ENCODE data around the gene STON1. TPM values are rescaled to one million over a fixed set of nuclear protein-coding genes. Genes with fewer than 3 reads are reported as not detected.

STON1 gene
- total RNA-seq, 2 experiments from 2014 or later: 0.74 to 0.95 TPM

- Mint-ChIP-seq H3K4me1 (ENCODE audit: low read depth) (peaks cover 3% of the 10 kb centered on the region), H3K36me3 (ENCODE audit: low read depth) (no peaks in the 10 kb centered on the region), H3K9me3 (no peaks in the 10 kb centered on the region), H3K27me3 (peaks cover 3% of the 10 kb centered on the region), H3K27ac (no peak overlapping the region), H3K4me3 (no peak overlapping the region)
- intact Hi-C loops (cut with micrococcal nuclease): no loop called here
- TF ChIP-seq, protein P1, sequence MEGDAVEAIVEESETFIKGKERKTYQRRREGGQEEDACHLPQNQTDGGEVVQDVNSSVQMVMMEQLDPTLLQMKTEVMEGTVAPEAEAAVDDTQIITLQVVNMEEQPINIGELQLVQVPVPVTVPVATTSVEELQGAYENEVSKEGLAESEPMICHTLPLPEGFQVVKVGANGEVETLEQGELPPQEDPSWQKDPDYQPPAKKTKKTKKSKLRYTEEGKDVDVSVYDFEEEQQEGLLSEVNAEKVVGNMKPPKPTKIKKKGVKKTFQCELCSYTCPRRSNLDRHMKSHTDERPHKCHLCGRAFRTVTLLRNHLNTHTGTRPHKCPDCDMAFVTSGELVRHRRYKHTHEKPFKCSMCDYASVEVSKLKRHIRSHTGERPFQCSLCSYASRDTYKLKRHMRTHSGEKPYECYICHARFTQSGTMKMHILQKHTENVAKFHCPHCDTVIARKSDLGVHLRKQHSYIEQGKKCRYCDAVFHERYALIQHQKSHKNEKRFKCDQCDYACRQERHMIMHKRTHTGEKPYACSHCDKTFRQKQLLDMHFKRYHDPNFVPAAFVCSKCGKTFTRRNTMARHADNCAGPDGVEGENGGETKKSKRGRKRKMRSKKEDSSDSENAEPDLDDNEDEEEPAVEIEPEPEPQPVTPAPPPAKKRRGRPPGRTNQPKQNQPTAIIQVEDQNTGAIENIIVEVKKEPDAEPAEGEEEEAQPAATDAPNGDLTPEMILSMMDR (IDR thresholded peaks at IDR 0.05): no peak
- ATAC-seq (no peak), DNase-seq (no peak)
- POLR2A ChIA-PET: no interaction called here
- CTCF ChIA-PET: interaction anchor here (1.3 kb wide), 1 partner anchor 18 kb away, joined by 3 read pairs; no protein-coding TSS in a partner anchor
These were observed 39.5 kb downstream of the STON1 start for GRCh38 chr2:48569433-48569832.

DNA sequence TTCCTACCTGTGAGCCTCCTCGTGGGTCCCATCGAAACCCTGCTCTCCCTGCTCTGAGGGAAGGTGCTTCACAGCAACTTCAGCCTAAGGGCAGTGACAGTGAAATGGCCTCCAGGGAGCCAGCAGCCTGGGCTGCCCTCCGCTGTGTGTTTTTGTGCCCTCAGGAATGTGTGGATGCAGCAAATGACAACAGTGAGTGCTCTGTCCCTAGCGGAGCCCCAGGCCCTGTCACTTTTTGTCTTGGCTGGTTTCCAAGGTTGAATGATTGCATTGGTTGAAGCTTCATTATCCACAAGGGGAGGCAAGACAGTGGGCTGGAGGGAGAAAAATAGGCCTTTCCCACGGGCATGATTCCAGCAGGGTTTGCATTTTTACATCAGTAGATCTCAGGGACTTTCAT lies 42.9 kb downstream of the STON1 start:
- TF ChIP-seq, protein P1 (IDR thresholded peaks at IDR 0.05): no peak
- Mint-ChIP-seq H3K27ac (no peak overlapping the region), H3K4me3 (no peak overlapping the region), H3K27me3 (no peaks in the 10 kb centered on the region), H3K9me3 (no peaks in the 10 kb centered on the region), H3K36me3 (ENCODE audit: low read depth) (no peaks in the 10 kb centered on the region), H3K4me1 (ENCODE audit: low read depth) (peaks cover 9% of the 10 kb centered on the region)
- ChIA-PET CTCF (no interaction called here), POLR2A (interaction anchor here (0.9 kb wide), 1 partner anchor 42 kb away, joined by 3 read pairs; no protein-coding TSS in a partner anchor)
- ATAC-seq (no peak), DNase-seq (no peak)
- intact Hi-C loops (cut with micrococcal nuclease): no loop called here

DNA sequence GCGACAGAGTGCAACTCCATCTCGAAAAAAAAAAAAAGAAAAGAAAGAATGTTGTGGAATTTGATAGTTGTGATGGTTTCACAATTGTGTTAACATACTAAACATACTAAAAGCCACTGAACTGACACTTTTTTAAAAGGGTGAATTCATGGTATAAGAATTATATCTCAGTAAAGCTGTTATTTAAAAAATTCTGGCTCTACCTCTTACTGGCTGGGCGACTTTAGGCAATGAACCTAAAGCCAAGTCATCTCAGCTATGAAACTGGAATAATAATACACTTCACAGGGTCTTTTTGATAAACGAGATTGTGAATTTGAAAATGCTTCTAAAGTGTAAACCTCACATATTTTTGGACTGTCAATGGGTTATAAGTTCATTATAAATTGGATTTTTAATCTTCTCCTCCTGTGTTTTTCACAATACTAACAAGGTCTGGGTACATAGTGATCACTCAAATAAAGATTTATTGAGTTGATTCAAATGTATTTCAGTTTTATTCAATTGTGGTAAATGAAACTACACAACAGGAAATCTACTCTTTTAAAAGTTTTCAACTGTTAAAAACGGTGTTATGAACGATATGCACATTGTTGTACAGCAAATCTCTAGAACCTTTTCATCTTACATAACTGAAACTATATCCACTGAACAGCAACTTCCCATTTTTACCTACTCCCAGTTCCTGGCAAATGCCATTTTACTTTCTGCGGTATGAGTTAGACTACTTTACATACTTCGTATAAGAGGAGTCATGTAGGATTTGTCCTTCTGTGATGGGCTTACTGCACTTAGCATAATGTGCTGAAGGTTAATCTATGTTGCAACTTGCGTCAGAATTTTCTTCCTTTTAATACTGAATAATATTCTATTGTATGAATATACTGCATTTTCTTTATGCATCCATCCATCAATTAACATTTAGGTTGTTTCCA lies 44.7 kb downstream of the STON1 start:
- DNase-seq: no peak
- Mint-ChIP-seq H3K9me3 (no peaks in the 10 kb centered on the region), H3K4me3 (no peak overlapping the region), H3K27ac (no peak overlapping the region), H3K27me3 (no peaks in the 10 kb centered on the region), H3K36me3 (ENCODE audit: low read depth) (no peaks in the 10 kb centered on the region), H3K4me1 (ENCODE audit: low read depth) (peaks cover 6% of the 10 kb centered on the region)
- CTCF ChIA-PET: no interaction called here
- intact Hi-C loops (cut with micrococcal nuclease): no loop called here
- ATAC-seq: no peak
- TF ChIP-seq, protein P1 (IDR thresholded peaks at IDR 0.05): no peak
- POLR2A ChIA-PET: no interaction called here

DNA sequence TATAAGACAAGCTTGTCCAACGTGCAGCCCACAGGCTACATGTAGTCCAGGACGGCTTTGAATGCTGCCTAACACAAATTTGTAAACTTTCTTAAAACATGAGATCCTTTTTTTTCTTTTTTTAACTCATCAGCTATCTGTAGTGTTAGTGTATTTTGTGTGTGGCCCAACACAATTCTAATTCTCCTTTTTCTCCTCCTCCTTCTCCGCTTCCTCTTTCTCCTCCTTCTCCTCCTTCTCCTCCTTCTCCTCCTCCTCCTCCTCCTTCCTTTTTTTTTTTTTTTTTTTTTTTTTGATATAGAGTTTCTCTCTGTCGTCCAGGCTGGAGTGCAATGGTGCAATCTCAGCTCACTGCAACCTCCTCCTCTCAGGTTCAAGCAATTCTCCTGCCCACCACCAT lies 48.4 kb downstream of the STON1 start:
- no peak for DNase-seq
- no peak for ATAC-seq
- Mint-ChIP-seq H3K9me3 (no peaks in the 10 kb centered on the region), H3K27ac (no peak overlapping the region), H3K27me3 (no peaks in the 10 kb centered on the region), H3K4me1 (ENCODE audit: low read depth) (peaks cover 6% of the 10 kb centered on the region), H3K4me3 (no peak overlapping the region), H3K36me3 (ENCODE audit: low read depth) (no peaks in the 10 kb centered on the region)
- CTCF ChIA-PET: no interaction called here
- TF ChIP-seq, protein P1 (IDR thresholded peaks at IDR 0.05): no peak
- intact Hi-C loops (cut with micrococcal nuclease): no loop called here
- POLR2A ChIA-PET: no interaction called here

DNA sequence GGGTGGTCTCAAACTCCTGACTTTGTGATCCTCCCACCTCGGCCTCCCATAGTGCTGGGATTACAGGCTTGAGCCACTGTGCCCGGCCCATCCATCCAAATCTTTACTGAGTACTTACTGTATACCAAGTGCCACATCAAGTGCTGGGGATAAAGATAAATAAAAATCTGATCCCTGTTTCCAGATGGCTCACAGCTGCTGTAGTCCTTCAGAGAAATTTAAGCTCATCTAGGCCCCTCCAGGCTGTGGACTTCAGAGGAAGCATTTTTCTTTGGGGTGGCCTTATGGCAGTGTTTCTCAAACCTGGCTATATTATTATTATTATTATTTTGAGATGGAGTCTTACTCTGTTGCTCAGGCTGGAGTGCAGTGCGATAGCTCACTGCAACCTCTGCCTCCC lies 54.0 kb downstream of the STON1 start:
- Mint-ChIP-seq H3K27ac (no peak overlapping the region), H3K27me3 (no peaks in the 10 kb centered on the region), H3K4me3 (no peak overlapping the region), H3K4me1 (ENCODE audit: low read depth) (peaks cover 5% of the 10 kb centered on the region), H3K36me3 (ENCODE audit: low read depth) (no peaks in the 10 kb centered on the region), H3K9me3 (no peaks in the 10 kb centered on the region)
- intact Hi-C loops (cut with micrococcal nuclease): no loop called here
- ChIA-PET CTCF (no interaction called here), POLR2A (no interaction called here)
- TF ChIP-seq, protein P1 (IDR thresholded peaks at IDR 0.05): no peak
- ATAC-seq (no peak), DNase-seq (no peak)

Measured in activated CD8-positive, alpha-beta T cell treated with anti-CD3 and anti-CD28 coated beads for 36 hours (primary cell).